ENCODE results near the gene ERGIC1.
"Not testable (repeated sequence)": the region's sequence is repeated elsewhere in the genome, so short reads cannot be mapped to it uniquely, and the experiment has no call there.

The ERGIC1 gene, protein sequence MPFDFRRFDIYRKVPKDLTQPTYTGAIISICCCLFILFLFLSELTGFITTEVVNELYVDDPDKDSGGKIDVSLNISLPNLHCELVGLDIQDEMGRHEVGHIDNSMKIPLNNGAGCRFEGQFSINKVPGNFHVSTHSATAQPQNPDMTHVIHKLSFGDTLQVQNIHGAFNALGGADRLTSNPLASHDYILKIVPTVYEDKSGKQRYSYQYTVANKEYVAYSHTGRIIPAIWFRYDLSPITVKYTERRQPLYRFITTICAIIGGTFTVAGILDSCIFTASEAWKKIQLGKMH

DNA sequence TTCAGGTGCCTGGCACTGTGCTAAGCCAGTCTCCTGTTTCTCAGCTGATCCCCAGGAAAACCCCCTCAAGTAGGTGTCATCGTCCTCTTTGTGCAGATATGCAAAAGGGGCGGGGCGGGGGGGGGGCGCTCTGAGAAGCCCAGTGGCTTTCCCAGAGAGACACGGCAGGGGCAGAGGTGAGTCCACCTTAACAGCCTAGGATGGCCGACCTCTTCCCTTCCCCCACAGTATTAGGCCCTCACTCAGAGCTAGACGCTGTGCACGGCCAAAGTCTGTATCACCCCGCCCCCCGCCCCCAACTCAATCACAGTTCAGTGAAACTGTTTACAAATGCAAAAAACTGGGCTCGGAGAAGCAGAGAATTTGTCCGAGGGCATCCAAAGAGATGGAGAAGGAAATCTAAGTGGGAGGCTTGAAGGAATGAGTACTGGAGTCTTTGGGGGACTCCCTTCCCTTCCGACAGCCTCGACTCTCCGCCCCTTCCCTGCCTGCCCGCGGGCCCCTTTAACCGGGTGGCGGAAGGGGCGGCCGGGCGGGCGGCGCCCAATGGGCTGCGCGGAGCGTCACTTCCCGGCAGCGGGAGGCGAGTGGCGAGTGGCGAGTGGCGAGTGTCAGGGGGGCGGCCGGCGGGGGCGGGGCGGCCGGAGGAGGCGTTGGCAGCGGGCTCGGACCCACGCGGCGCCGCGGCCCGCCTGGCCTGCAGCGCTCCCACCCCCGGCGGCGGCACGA lies at the start of gene ERGIC1:
TSS of gene ERGIC1 (plus strand) at position 566 of the 729 bp plus-strand sequence. CDS start at position 729, 163 bp downstream.
- peak; percentile 90 for DNase-seq

DNA sequence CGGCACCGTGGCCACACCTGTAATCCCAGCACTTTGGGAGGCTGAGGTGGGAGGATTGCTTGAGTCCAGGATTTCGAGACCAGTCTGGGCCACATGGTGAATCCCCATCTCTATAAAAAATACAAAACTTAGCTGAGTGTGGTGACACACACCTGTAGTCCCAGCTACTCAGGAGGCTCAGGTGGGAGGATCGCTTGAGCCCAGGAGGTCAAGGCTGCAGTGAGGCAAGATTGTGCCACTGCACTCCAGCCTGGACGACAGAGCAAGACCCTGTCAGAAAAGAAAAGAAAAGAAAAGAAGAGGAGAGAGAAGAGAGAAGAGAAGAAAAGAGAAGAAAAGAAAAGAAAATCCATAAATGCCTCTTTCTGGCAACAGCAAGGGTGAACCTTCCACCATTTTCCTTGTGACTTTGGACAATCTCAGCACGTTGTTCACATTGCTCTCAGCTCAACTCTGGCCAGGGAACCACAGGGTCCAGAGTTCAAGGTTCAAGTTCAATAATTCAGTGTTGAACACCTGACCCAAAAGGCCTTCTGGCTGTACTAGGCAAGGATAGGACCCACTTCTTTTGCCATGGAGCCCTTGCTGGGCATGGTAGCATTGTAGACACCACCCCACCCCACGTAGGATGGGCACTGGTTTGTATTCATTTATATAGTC lies 48.5 kb upstream of the ERGIC1 start:
- DNase-seq = no peak

DNA sequence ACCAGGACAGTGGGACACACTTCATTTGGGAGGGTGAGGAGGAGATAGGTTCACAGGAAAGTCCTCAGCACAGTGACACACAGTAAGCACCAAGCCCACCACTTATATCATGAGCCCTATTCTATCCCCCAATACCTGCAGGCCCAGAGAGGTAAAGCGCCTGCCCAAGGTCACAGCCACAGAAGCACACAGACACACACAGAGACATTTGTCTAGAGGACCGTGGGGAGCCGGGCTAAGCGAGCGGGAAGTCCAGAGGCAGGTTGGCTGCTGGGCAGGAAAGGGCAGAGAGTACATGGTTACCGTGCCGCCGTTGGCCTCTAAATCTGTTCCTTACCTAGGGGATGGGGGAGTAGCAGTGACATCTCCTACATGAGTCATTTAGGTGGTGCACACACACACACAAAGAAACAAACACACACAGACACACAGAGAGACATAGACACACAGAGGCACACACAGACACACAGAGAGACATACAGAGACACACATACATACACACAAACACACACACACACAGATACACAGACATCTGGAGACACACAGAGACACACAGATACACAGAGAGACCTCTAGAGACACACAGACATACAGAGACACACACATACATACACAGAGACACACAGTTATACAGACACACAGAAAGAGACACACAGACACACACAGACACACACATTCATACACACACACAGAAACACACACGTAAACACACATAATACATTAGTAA lies 47.2 kb upstream of the ERGIC1 start:
- peak; percentile 28 for DNase-seq

DNA sequence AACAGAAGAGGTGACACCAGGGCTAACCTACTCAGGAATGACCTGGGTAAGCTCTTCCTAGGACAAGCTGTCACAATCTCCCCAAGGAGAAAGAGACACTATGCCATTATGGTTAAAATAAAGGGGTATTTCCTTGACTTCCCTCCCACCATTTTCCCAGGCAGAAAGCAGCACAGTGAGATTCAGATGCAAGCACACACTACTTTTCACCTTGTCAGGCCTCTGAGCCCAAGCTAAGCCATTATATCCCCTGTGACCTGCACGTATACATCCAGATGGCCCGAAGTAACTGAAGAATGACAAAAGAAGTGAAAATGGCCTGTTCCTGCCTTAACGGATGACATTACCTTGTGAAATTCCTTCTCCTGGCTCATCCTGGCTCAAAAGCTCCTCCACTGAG lies 46.5 kb upstream of the ERGIC1 start:
- DNase-seq = not testable (repeated sequence)

DNA sequence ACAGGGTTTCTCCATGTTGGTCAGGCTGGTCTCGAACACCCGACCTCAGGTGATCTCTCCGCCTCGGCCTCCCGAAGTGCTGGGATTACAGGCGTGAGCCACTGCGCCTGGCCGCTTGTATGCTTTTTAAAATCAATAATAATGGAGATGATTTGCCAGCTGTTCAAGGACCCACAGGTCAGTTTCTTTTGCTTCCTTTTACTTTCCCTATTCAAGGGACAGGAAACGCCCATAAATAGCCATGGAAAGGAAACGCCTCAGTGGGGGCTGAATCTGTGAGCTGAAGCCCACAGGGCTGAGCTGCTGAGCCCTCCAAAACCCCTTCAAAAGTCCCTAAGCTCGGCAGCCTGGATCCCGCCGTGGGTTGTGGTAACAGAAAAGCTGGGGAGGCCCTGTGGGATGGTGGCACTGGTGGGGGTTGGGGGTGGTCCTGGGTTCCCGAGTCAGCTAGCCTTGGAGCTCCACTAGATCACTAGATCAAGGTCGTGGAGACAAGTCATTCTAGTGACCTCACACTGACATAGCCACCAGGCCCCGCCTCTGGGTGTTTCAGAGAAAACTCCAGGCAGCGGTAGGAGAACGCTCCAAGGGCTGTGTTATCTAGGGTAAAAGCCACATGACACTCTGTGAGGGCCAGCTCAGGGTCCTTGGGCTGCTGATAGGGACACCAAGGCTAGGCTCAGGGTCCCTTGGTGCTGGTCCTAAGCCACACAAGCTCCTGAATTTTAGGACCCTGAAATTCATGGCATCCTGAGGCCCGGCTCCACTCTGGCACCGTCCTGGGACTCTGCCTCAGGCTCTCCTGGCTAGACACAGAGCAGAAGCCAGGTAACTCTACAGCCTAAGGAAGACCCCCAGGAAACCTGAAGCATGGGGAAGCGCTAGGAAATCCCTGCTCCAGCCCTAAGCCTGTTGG lies 45.0 kb upstream of the ERGIC1 start:
- DNase-seq = no peak

DNA sequence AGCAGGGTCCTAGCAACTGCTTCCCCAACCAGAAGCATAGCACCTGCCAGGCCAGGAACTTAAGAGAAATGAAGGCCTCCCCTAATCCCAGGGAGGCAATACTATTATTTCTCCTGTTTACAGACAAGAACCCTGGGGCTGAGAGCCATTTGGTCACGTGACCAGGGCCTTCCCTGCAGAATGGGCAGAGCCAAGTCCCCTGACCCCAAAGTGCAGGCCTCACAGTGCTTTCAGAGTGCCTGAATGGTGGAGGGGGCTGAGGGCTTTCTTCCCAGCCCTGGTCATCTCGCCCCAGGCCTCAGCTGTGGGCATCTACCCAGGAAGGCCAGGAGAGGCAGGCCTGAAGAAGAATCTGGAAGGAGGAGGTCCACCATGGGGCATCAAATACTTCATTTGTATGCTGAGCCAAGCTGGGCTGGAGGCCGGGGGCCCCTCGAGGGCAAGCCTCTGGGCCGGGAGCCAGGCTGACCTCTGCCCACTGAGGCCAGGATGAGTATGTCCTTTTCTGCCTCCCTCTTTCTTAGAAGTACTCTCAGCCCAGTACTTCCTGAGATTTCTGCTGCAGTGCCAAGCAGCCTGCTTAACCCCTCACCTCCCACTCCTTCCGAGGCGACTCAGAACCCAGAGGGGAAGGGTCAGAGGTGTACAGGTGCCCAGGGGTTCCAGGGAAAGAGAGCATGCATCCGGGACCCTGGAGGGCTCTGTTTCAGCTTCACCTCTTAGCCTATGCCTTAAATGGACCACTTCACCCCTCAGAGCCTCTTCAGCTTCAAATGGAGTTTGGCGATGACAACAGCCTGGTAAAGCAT lies 44.2 kb upstream of the ERGIC1 start:
- DNase-seq = no peak

DNA sequence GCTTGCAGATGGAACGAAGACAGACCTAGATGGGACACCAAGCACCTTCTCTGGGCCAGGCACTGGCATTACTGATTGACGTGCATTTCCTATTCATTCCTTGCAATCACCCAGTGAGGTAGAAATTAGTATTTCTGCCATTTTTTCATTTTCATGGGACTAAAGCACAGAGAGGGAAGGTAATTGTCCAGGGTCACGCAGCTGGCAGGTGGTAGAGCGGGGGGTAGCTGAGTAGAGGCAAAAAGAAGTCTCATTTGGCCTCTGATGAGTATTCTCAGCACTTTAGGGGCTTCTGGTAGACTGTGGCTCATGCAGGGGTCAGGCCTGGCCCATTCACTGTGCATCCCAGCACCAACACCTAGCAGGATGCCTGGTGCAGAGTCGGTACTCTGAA lies 43.6 kb upstream of the ERGIC1 start:
- DNase-seq = no peak

DNA sequence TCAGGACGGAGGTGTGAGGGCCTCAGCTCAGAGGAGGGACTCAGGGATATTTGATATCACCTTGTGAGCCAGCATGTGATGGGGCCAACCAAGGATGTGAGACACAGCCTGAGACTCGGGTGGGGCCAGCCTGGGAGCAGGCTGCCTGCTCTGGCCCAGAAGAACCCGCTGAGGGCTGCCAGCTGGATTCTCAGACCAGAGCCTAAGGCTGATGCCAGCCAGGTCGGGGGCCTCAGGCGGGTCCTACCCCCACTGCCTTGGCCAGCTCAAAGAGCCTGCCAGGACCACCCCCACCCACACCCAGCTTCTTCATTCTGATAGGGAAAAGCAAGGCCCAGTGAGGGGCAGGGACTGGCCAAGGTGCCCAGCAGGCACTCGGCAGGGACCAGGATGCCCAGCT lies 42.8 kb upstream of the ERGIC1 start:
- DNase-seq = no peak

DNA sequence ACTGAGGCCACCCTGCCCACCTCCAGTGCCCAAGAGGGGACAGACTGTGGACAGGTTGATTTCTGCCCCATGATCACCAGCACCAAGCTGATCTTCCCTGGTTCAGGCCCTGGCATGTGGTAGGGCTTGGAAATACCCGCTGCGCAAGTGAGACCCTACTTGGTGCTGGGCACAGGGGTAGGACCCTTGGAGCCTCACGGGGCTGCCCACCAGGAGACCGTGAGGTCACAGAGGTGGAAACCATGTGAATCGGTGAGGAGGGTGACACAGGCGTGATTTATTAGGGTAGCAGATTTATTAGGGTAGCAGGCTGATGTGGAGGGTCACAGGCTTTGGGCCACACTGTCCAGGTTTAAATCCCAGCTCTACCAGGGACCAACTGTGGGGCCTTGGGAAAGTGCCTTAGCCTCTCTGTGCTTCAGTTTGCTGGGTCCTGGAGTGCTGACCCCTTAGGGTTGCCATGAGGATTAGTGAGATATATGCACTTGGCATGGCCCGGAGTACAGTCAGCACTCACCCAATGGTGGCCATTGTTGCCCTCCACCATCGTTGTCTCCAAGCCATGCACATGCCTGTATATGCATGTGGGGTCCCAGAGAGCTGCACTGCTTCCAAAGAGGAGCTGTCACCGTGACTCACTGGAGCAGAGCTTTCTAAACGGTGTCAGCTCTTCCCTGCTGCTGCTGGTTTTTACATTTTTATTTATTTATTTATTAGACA lies 42.2 kb upstream of the ERGIC1 start:
- DNase-seq = no peak

DNA sequence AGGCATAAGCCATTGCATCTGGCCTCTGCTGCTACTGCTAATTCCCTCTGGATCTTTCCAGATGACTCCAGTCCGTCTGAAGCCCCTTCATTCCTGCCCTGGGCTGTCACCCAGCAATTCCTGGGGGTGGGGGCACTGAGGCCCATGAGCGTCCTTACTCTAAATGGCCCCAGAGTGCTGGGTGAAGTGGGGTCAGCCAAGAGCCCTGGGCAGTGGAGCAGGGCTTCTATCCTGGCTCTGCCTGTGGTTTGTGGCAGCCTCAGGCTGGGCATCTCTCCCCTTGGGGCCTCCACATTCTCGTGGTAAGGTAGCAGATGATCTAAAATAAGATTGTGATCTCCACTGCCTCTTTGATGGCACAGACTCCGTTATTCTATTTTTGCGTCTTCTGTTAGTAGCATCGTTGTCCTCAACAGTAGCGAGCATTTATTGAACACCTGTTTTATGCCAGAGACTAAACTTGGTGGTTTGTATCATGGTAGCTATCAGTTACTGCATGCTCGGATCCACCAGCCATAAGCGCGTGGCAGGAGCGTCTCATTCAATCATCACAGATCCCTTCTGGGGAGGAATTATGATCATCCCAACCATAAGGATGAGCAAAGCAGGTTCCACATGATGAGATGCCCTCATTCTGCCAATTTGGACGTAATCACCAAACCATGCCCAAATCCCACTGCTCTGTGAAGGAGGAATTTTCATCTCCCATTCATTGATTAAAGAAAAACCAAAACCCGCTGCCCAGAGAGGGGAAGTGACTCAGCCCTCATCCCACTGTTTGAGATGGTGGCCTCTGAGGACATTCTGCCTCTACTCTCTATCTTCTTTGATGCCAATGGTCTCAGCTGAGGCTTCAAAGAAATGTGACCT lies 41.1 kb upstream of the ERGIC1 start:
- DNase-seq = no peak

DNA sequence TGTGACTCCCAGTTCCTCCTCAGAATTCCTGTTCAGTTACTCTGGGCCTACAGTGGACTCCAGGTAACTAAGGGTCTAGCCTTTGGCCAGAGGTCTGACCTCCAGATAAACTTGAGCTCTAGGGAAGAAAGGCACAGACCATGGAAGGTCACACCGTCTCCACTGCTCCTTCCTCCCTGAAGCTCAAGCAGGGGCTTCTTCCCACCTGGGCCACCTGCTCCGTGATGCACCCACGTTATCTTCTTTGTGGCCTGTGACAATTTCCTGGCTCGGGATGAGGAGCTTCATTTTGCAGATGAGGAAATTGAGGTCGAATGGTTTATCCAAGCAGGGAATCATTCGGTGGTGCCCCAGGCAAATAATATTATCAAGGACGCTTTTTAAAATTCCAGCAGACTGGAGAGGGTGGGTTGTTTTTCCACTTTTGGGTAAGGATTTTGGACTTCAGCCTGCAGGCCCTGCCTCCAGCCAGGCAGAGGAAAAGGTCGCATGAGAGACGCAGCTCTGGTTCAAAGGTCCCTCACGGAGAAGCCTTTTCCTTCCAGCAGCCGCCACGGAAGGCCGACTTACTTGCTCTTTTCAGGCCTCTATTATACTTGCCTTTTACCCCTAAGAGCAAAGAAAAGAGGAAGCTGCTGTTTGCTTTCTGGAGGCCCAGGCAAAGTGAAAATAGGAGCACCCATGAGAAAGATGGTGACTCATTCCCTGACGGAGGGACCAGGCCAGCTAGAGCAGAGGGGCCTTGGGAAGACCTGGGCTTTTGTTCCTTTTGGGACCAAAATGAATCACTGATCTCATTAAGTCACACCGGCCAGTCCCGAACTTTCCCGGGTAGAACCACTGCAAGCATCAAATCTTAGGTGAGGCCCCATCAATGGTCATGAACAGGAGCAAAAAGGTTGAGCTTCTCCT lies 40.2 kb upstream of the ERGIC1 start:
- peak; percentile 47 for DNase-seq

DNA sequence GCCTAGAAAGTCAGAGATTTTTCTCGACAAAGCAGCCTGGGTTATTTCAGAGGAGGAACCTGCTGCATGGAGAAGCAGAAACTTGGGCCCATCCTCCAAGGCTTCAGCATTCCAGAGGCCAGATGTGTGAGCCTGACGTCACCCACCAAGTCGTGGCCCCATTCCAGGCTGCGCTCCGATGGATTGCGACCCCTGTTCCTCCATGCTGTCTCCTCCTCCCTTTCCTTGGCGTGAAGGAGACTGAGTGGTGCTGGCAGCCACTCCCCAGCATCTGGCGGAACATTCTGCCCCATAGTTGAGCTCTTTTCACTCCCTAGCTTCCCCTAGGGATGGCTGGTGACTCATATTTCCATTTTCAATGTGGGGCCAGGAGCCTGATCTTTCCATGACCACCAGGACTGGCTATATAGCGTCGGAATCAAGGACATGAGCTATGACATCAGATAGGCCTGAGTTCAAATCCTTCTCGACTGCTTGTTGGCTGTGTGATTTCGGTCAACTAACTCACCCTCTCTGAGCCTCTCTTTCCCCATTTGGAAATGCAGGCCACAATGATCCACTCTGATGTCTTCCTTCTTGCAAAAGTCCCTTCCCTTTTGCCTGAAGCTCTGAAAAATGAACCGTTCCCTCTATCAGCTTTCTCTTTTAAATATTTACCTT lies 38.6 kb upstream of the ERGIC1 start:
- no peak for DNase-seq

DNA sequence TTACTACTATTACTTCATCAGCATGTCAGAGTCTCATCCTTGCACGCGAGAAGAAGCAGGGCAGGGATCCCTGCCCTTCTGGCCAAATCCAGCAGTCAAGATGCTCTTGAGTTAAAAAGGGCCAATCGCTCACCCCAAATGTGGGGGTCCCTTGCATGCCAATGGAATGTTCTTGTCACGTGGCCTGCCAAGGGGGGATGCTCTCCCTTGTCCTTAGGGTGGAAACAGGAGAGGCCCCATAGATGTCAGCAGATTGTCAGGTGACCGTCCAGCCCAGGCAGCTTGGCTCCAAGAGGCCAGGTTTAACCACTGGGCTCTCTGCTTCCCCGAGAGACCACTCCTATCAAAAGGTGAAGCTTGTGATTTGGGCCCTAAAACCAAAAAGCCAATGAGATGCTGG lies 37.7 kb upstream of the ERGIC1 start:
- no peak for DNase-seq

DNA sequence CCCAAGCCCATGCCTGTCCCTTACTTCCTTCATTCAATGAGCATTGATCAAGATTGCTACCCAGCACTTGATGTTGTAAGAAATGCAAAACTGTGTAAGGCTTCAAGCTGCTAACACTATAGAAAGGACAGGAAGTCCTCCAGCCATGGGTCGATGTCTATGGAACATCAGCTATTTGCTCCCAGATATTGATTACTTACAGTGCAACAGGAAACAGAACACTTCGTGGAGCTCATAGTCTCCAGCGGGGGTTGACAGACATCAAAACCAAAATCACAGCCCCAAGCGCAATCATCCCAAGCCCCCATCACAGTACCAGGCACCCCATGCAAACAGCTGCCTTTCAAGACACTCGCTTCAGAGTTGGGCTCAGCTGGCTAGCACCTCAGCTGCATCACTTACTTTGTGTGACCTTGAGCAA lies 36.3 kb upstream of the ERGIC1 start:
- DNase-seq = no peak

DNA sequence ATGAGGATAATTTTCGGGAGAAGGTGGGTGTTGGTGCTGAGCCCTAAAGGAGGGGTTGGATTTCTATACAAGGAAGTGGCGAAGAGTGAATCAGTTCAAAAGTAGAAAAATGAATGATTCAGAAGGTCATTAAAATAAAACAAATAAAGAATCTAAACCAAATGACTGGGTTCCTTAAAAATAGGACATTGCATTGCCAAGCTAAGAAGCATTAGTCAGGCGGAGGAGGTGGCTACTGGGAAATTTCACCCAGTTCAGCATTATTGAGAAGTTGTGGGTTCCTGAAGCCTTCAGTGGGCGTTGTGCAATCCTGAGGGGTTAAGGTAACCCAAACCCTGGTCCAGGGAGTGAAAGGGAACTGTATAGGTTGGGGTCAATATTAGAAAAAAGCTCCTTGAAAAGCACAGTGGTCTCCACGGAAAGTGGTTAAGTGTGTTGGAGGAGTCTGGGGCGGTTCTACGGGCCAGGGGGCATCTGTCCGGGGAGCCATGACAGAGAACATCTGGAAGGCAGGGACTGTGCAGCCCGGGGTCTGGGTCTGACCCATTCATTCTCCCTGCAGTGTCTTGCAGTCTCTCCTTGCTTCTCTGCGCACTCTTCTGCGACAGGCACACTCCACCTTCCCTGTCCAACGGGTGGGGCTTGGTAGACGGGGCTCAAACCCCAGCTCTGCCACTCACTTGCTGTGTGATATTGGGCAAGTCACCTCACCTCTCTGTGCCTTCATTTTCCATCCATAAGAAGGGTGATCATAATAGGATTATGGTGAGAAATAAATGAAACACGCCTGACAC lies 35.4 kb upstream of the ERGIC1 start:
- no peak for DNase-seq

DNA sequence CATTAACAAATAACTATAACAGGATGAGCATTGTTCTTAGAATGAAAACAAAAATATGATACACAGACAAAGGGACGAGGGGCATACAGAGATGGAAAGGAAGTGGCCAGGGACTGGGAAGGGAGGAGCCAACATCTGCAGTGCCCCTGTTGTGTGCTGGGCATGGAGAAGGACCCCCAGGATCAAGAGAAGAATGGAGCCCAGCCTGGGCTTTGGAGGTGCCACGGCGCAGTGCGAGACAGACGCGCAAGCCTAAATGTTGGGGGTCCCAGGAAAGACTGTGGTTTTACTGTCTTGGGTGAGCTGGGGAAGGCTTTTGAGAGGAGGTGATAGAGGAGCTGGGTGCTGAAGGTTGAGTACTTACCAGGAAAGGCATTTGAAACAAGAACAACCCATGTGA lies 34.6 kb upstream of the ERGIC1 start:
- DNase-seq = no peak

DNA sequence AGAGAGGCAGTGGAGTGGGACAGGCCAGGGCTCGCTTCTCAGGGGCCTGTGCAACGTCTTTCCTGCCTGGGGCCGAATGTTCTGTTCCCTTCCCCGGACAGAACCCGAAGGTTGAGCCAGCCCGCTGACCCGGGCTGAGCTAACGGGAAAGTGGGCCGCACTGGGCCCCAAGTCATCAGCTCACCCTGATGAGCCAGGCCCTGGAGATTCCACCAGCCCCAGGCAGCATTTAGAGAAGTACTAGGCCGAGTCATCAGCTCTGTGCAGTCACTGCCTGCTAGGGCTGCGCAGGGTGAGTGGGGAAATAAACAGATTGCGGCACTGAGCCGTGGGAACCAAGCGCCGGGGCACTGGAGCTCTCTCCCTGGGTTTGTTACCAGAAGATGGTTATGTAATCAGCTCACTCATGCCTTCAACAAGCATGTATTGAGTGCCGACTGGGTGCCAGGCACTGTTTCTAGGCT lies 33.9 kb upstream of the ERGIC1 start:
- no peak for DNase-seq

All from DMS53 (cell line).